A673 (cell line): ENCODE results near the gene NOP56.

Experiments
- CTCF ChIP-seq: fragments of 300-800, 200-600 bp; sonication (generic); conservative IDR thresholded peaks from 2 replicates; pipeline ENCODE4 v1.5.1; 2017; ENCODE audit warnings: low read depth, mild to moderate bottlenecking, antibody characterized with exemption, low read length, moderate library complexity, mixed read lengths
- EZH2 ChIP-seq: fragments of 200-600 bp; sonication (generic); IDR thresholded peaks from 2 replicates; pipeline ENCODE4 v1.6.1; 2017; ENCODE audit warnings: borderline replicate concordance, low read depth, mild to moderate bottlenecking, mixed read lengths, antibody characterized with exemption, low read length; ENCODE audit not compliant: poor library complexity, severe bottlenecking

GRCh38 chr20:2617099-2617714, 35.2 kb upstream of the NOP56 start:
- TF ChIP-seq CTCF (no peak), EZH2 (no peak)
